Testis (tissue), 2 donors: ENCODE results near the gene GRIN2D.

Experiments
- CTCF ChIP-seq, 3 experiments: fragments of 450-650 bp in 2 of 3; fragments of 200-600 bp in 1 of 3; sonication (generic) in 1 of 3; IDR thresholded peaks; one replicate each; pipeline ENCODE4 v1.5.1; 2016 to 2019; ENCODE audit warnings: antibody characterized with exemption in 3 of 3, mild to moderate bottlenecking in 2 of 3, moderate library complexity in 1 of 3
- POLR2A ChIP-seq: fragments of 450-650 bp; IDR thresholded peaks from one replicate; pipeline ENCODE4 v1.6.1; 2017; ENCODE audit warnings: antibody characterized with exemption, mild to moderate bottlenecking, moderate library complexity

GRCh38 chr19:48397263-48398101 is 4.0 kb downstream of the GRIN2D start:
- TF ChIP-seq CTCF (IDR thresholded peaks at IDR 0.05), result no peak
- TF ChIP-seq POLR2A, result no peak
